Right lobe of liver (tissue), 4 donors: ENCODE results near the gene LPAR4.

Experiments
- CTCF ChIP-seq, 4 donors: fragments of 200-600 bp in 3 of 4; fragments of 450-650 bp in 1 of 4; IDR thresholded peaks; one replicate each; pipeline versions ENCODE4 v1.5.1 to v1.8.0; 2016 to 2022; ENCODE audit warnings: antibody characterized with exemption in 4 of 4, mild to moderate bottlenecking in 2 of 4
- POLR2A ChIP-seq: fragments of 450-650 bp; IDR thresholded peaks from one replicate; pipeline ENCODE4 v1.6.1; 2017; ENCODE audit warnings: antibody characterized with exemption, mild to moderate bottlenecking
- donor health status: DM: no; HTN: no; CAD: no.
- donor health status: DM: no; HTN: no; CAD: no.
- donor health status: DM: no; HTN: yes; CAD: no.

DNA sequence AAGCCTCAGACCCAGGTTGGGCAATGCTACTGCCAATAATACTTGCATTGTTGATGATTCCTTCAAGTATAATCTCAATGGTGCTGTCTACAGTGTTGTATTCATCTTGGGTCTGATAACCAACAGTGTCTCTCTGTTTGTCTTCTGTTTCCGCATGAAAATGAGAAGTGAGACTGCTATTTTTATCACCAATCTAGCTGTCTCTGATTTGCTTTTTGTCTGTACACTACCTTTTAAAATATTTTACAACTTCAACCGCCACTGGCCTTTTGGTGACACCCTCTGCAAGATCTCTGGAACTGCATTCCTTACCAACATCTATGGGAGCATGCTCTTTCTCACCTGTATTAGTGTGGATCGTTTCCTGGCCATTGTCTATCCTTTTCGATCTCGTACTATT is 7.4 kb downstream of the LPAR4 start:
- TF ChIP-seq CTCF (IDR thresholded peaks at IDR 0.05) (no peak), POLR2A (no peak)
